ENCODE data around the gene RAB38.

RAB38 gene
- total RNA-seq = 0 to 0.53 (median 0.33) reads per million in 3 experiments

DNA sequence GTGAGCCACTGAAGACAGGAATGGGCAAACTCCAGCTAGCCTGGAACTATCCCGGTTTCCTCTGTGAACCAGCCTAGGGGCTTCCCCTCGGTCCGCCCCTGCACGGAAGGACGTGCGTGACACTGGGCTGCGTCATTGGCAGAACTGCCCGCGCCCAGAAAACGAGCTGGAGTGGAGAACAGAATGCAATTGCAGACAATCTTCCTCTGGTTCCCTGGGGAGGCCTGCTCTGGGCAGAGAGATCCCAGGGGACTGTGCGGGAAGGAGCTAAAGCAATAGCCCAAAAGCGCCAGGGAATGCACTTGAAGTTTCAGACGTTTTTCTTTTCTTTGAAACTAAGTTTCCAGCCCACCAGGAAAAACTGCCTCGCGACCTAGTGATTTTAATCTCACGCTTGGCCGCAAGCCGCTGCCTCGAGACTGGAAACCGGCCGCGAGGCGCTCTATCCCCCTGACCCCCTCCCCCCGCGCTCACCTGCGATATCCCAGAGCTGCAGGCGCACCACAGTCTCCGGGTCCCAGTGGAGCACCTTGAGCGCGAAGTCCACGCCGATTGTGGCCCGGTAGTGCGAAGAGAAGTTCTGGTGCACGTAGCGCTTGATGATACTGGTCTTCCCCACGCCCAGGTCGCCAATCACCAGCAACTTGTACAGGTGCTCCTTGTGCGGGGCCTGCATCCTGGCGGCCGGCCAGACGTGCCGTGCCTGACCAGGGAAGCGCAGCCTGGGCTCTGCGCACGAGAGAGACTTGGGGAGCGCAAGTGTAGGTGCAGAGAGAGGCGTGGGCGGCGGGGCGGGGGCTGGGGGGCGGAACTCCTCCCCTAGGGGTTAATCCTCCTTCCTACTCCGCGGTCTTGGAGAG is at the start of gene RAB38:
Gene RAB38 (minus strand): TSS at position 735 of the 860 bp plus-strand sequence. CDS start 59 bp downstream, at position 676.
- peak; percentile 12 for DNase-seq

DNA sequence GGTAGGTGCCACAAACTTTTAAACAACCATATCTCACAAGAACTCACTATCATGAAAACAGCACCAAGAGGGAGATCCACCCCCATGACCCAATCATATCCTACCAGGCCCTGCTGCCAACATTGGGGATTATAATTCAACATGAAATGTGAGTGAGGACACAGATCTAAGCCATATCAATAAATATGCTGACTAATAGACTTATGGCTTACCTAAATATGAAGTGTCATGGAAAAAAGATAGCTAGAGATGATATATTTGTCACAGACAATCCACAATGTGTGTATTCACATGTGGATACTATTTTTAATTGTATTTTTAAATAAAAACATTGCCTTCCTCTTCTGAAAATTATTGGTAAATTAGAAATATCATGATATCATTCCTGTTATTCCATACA is 38.2 kb upstream of the RAB38 start:
- no peak for DNase-seq

DNA sequence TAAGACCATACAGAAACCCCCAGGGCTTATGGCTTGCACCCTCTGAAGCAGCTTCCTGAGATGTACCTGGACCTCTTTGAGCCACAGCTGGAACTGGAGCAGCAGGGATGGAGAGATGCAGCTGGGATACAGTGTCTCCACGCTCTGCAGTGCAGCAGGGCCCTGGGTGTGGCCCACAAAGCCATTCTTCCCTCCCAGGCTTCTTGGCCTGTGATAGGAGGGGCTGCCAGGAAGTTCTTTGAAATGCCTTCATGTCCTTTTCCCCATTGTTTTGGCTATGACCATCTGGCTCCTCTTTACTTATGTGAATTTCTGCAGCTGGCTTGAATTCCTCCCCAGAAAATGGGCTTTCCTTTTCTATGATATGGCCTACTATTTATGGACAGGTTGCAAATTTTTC is 37.1 kb upstream of the RAB38 start:
- no peak for DNase-seq

DNA sequence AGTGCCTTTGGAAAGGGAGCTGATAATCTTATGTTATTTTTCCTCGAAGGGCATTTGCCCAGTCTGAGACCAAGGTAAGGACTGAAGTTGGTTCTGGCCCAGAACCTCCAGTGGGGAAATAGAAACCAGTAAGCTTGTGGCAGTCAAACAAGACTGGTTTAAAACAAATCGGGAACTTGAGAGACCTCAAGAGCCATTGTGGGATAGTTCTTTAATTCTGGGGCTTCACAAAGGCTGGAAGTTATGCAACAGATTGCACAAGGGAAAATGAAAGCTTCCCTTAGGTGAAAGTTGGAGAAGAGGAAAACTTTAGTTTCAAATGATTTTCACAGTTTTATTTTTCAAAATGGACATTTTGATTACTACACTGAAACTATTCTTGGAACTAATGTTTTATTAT is 33.5 kb upstream of the RAB38 start:
- no peak for DNase-seq

DNA sequence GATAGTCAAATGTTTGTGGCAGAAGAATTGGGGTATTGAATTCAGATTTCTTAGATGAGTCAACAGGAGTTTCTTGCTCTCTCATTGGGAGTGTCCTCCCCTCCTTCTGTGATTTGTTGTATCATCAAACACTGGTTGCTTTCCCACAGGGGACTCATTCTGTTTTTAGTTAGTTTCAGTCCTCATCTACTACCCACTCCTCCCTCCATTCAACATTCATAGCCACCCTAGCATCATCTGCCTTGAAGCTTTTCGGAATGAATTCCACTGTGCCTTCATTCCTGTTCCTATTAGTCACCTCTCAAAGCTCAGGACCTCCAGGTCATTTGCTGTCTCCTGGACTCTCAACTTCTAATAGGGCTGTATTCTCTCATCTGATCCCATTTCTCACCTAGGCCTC is 31.5 kb upstream of the RAB38 start:
- DNase-seq = no peak

DNA sequence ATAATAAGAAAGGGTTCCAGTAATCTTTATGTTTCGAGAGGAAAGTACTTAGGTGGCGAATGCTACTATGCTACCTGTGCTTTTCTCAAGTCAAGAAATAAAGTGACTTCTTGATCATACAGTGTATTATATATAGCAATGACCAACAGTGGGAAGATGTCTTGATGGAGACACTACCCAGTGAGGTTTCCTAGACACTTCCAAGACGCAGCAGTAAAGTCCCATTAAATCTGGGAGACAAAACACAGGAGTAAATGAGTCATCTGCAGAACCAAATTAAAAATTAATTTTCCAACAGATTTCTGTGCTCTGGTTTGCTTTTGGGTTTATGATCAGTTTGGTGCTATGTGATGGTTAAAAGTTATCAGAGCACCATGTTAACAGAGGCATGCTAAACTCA is 29.1 kb upstream of the RAB38 start:
- DNase-seq = no peak

DNA sequence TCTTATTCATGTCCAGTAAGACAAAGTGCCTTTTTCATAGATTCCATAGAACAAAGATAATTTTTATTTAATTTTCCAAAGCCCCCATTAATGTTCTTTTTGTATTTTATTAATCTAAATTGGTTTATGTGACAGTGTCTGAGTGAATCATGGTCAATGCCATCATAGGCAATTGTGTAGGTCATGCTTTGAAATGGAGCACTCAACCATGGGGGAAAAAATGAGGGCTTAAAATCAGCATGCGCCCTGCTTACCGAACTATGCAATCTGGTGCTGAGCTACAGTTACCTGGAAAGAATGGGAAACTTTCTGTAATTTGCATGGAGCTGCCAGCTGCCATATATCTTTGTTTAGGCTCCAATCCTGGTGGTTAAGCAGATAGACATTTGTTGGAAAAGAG is 28.4 kb upstream of the RAB38 start:
- DNase-seq = no peak

DNA sequence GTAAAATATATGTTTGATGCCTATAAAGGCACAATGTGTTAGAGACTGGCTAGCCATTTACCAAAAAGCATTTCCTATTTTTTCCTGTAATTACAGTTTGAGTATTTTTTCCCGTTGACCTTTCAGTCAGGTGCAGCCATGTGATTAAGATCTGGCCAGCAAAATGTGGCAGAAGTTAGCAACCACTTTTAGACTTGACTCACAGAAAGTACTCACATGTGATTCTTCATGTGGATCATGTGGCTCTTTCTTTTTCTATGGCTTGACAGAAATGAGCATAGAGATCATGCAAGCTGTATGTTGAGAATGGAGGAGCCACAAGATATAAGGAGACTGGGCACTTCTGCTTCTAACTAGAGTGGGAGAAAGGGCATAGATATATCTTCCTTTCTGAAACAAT is 27.3 kb upstream of the RAB38 start:
- no peak for DNase-seq

DNA sequence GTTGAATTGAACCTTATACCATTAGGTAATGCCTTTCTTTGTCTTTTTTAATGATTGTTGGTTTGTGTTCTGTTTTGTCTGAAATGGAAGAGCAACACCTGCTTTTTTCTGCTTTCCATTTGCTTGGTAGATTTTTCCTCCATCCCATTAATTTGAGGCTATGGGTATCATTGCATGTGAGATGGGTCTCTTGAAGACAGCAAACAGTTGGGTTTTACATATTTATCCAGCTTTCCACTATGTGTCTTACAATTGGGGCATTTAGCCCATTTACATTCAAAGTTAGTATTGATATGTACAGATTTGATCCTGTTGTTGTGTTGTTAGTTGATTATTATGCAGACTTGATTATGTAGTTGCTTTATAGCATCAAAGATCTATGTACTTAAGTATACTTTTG is 21.1 kb upstream of the RAB38 start:
- DNase-seq = no peak

DNA sequence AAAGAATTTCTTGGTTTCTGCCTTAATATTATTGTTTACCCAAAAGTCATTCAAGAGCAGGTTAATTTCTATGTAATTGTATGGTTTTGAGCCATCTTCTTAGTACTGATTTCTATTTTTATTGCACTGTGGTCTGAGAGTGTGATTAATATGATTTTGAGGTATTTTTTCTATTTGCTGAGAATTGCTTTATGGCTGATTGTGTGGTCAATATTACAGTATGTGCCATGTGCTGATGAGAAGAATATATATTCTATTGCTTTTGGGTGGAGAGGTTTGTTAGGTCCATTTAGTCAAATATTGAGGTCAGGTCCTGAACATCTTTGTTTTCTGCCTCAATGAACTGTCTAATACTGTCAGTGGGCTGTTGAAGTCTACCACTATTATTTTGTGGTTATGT is 20.7 kb upstream of the RAB38 start:
- DNase-seq = no peak

DNA sequence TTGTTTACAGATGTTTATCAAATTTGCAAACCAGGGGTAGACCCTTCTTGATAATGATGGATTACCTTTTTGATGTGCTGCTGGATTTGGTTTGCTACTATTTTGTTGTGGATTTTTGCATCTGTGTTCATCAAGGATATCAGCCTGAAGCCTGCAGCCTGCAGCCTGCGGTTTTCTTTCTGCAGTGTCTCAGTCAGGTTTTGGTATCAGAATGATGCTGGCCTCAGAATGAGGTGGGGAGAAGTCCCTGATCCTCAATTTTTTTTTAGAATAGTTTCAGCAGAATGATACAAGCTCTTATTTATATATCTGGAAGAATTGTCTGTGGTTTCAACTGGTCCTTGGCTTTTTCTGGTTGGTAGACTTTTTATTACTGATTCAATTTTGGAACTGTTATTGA is 19.7 kb upstream of the RAB38 start:
- DNase-seq = no peak

DNA sequence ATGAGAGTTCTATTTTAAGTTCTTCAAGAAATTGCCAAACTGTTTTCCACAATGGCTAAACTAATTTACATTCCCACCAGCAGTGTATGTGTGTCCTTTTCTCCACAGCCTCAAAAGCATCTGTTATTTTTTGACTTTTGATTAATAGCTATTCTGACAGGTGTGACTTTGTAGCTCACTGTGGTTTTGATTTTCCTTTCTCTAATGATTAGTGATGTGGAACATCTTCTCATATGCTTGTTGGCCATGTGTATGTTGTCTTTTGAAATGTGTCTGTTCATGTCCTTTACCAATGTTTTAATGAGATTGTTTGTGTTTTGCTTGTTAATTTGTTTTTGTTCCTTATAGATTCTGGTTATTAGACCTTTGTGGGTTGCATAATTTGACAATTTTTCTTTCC is 18.0 kb upstream of the RAB38 start:
- no peak for DNase-seq

DNA sequence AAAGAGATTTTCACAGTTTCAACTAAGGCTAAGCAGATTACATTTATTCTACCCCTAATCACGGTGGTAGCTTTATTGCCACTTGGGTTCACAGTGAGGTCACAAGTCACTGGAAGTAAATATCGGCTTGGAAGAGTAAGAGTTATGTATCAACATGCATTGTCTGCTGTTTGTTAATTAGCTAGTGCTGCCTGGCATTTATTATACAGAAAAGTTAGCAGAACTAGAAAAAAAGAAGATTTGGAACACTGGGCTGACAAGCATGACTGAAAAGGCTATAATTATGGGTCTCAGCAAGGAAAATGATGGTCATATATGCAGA is 13.7 kb upstream of the RAB38 start:
- DNase-seq = no peak

DNA sequence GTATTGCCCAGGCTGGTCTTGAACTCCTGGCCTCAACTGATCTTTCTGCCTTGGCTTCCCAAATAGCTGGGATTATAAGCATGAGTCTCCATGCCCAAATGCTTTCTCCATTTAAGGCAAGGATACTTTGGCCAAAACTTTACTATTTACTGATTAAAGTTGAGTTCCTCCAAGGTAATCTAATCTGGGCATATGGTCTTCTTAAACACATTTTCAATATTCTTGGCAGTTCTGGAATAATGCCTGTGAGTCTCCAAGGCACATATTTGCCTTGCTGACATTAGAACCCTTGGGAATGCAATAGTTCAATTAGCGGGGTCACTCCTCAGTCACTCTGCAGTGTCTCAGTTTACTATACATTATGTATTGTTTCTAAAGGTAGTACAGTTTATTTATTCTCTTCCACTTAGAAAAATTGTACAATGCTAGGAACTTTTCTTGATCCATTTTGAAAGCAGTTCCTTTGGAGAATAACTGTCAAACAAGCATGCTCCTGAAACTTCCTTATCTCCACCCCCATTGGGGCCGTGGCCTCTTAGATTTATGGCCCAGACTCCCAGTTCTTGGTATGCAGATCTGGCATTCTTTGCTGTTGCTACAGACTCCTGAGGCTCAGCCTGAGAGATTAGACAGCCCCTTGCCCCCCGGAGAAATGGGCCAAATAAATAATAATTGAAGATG is 13.1 kb upstream of the RAB38 start:
- no peak for DNase-seq

DNA sequence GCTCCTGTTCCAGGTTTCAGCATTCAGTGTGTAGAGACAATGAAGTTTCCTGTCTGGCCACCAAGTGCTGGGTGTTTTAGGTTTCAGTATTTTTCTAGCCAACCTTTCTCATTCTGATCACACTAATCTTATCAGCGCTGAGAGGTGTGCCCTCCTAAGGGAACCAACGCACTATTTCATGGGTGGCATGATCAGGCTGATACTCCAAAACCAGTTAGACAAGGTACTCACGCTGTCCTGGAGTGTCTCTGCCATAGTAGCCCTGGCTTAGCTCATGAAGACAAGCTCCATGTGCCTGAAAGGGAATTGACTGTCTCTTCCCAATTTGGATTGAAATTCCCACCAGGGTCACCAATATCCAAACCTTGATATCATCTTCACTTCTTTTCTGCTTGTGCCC is 8.0 kb upstream of the RAB38 start:
- DNase-seq = no peak

DNA sequence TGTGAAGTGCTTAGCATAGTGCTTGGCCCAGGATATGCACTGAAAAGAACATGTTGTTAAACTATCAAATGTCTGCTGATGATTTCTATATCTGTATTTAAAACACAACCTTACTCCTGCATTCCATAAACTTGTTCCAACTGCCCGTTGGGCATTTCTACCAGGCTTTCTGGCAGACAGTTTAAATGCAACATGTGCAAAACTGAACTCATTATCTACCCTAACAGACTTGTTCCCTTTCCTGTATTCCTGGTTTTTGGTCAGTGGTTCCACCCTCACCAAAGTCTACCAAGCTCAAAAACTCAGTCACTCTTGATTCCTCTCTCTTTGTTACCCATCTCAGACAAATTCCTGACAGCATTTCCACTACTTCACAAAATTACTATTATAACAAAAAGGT is 6.5 kb upstream of the RAB38 start:
- DNase-seq = no peak

DNA sequence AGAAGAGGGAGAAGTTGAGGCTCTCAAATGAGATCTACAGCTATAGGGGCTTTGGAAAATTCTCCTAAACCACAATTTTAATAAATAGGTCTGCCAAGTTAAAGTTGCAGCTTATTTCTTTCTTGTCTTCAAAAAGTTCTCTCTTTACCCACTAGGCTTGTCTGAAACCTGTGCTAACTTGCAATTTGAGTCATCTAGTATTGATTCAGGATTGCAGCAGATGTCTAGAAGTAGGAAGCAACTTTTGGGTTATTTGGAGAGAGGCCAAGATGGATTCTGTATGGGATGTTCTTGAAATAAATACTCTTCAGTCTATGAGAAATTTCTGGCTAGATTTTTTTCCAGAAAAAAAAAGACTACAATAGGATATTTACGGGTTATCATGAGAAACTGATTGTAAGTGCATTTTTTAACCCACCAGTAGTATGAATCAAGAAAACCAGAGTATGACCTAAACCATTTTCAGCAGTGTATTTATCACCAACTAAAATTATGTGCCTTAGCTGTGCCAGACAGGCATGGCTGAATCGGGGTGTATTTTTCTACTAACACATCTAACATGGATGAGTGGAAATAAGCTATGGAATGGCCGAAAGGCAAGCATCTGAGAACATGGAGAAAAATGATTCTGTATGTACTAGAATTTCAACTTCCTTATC is 4.9 kb upstream of the RAB38 start:
- DNase-seq = no peak

DNA sequence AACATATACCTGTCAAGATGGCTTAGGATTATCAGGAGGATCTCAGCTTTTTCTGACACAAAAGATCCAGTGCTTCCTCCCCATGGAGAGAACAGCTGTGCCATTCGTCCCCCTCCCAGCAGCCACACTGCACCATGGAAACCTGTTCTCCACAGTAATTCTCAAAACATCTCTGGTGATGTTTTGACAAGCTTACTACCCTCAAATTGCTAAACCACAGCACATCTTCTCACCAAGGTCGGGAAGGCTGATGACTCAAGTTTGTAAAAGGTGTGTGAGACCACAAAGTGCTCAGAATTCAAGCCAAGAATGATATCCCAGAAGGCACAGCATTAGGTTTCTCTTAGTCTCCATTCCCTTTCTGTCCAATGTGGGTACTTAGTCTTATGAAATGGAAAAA is 3.9 kb upstream of the RAB38 start:
- no peak for DNase-seq

DNA sequence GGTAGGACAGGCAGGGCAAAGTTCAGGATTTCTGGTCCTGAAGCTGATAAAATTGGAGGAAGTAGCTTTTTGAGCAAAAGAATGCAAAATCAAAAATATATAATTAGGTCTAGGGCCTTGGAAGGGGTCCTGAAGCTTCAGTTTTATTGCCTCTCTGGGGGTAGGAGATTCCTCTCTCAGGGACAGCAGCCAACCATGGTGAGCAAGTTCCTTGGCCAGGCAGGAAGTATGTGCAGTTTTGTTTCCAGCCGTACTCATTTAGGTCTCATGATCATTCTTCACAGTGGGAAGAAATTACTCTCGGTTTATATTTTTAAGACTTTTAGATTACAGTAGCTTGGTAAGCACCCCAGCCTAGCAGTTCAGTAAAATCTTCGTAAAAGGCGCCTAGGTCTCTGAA is 2.9 kb upstream of the RAB38 start:
- no peak for DNase-seq

DNA sequence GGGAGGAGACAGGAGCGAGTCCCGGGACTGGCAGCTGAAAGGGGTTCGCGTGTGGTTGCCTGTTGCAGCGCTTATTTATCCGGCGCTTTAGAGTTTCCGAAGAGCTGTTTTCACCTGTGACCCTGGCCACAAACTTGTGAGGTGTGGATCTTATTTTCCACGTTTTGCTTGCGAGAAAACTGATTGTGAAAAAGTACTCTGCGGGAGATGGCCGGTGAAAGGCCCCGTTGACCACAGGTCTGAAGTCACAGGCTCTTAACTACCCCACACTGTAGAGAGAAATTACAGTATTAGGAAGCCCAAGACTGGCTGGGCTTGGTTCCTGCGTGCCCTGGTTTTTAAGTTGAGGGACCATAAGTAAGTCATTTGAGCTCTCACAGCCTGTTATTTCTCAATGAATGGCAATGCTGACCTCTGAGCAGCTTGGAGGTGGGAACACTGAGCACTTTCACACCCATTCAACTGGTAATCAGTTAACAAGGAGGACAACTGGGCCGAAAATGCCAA is 379 bp upstream of the RAB38 start:
- DNase-seq = no peak

DNA sequence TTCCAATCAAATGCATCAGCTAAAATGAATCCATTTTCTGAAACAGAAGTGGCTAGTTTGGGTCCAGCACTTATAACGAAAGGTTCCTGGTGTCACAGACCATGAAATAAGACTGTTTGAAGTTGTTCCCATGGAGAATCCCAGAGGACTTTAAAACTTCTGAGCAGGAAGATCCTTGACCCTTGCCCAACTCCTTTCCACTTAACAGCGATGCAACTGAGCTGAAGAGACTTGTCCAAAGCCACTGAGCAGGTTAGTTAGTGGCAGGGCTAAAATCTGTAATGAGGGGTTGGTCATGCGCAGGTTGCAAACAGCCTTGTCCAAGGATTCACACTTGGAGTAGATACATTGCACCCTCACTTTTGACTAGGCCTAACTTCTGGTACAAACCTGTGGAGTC is 1.3 kb downstream of the RAB38 start:
- no peak for DNase-seq

DNA sequence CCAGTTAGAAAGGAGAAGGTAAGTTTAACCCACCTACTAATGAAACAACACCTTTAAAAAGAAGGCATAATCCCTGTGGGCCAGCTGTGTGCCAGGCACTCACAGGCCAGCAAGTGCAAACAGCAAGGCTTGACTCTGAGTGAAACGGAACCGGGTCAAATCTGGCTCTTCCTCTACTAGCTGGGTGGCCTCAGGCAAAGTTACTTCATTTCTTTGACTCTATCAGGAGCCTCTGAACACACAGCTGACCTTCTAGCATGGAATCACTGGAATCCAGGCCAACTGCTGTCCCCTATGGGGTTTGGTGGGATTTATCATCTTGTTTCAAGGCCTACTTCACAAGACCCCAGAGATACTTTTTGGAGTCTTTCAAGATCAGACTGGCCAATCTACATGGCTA is 3.3 kb downstream of the RAB38 start:
- DNase-seq = no peak

DNA sequence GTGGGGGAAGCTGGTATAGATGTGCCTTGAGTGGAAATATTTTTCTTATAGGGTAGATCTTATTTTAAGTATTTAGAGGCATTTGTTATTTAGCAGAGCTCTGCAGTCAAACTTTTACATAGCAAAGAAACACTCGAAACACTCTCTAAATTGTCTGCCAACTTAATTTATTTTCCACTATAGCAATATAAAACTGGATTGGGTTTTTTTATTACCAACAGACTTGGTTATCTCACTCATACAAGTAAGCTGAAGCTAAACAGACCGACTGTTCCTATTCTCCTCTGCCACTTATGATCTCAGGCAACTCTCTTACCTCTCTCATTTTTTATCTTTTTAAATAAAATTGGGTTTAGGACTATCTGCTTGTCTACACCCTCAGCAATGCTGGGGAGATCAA is 4.6 kb downstream of the RAB38 start:
- no peak for DNase-seq

DNA sequence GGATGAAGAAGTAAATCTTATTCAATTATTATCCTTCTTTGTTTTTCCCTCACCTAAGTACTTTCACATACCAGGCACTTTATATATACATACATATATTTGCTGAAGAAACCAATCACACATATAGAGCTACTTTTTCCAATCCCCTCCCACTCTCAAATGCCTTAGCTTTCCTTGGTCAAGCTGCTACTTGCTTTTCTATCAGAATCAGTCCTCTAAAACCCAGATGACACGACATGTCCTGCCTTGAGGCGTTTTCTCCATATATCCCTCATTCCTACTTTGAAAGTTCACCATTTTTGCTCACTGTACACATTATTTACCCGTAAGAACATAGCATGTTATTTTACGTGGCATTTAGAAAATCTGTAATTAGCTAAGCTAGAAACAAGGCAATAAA is 5.4 kb downstream of the RAB38 start:
- no peak for DNase-seq
